Esophagus squamous epithelium (tissue), 5 donors: ENCODE results near the gene NPTXR. TPM values are rescaled to one million over a fixed set of nuclear protein-coding genes. Genes with fewer than 3 reads are reported as not detected.

Experiments
- DNase-seq: peaks from one replicate; lab custom pipeline; 2025; lab: John Stamatoyannopoulos, UW
- H3K27ac ChIP-seq, 4 donors: fragments of 200-600 bp; sonication (generic); one replicate each; pipeline ENCODE4 v1.5.1; 2016 to 2019; ENCODE audit warnings: mild to moderate bottlenecking in 1 of 4
- H3K27me3 ChIP-seq, 4 donors: fragments of 200-600 bp; sonication (generic); 1 replicate in 3 of 4; 2 replicates in 1 of 4; pipeline versions ENCODE4 v1.5.1 to v1.6.0; 2017 to 2021; ENCODE audit warnings: antibody characterized with exemption in 1 of 4
- H3K36me3 ChIP-seq, 3 donors: fragments of 200-600 bp; sonication (generic); one replicate each; pipeline ENCODE4 v1.5.1; 2016 to 2019
- H3K4me1 ChIP-seq, 3 donors: fragments of 200-600 bp; sonication (generic); one replicate each; pipeline ENCODE4 v1.5.1; 2017 to 2019
- H3K4me3 ChIP-seq, 4 donors: fragments of 200-600 bp; sonication (generic); 1 replicate in 3 of 4; 2 replicates in 1 of 4; pipeline ENCODE4 v1.5.1; 2016 to 2019; ENCODE audit warnings: mild to moderate bottlenecking in 2 of 4, moderate library complexity in 1 of 4
- H3K9me3 ChIP-seq, 3 donors: fragments of 200-600 bp; sonication (generic); one replicate each; pipeline ENCODE4 v1.5.1; 2016 to 2019
- CTCF ChIP-seq, 6 experiments: fragments of 450-650 bp in 4 of 6; fragments of 200-600 bp in 2 of 6; sonication (generic) in 2 of 6; IDR thresholded peaks; one replicate each; pipeline ENCODE4 v1.5.1; 2016 to 2019; ENCODE audit warnings: antibody characterized with exemption in 6 of 6, mild to moderate bottlenecking in 4 of 6, moderate library complexity in 4 of 6
- POLR2A ChIP-seq, 4 donors: fragments of 450-650 bp; IDR thresholded peaks; one replicate each; pipeline ENCODE4 v1.6.1; 2017; ENCODE audit warnings: antibody characterized with exemption in 4 of 4, mild to moderate bottlenecking in 4 of 4, moderate library complexity in 3 of 4
- WGBS, 2 donors: methylation state at CpG; one replicate each; pipeline ENCODE4 v1.1.5; 2018; 5-methylcytosine and 5-hydroxymethylcytosine counted together
- intact Hi-C: fragments of 100-400 bp; cut with DNase I; formaldehyde crosslinking; loops from one replicate; pipeline ENCODE4 v1.15.0; 2022
- total RNA-seq, 4 donors: library from RNA; depleted of rRNA; stranded (reverse); fragments of >200 nt; gene quantifications; one replicate each; pipeline ENCODE4 v1.1.0, GENCODE V29; 2016
- donor health status: DM: yes; HTN: yes; CAD: no.

Gene NPTXR
- total RNA-seq, 4 donors from 2014 or later: 0.26 to 2.3 (median 0.63) TPM

GRCh38 chr22:38867124-38867455 lies 23.3 kb upstream of the NPTXR start:
- Histone ChIP-seq H3K36me3 (peaks cover 0 to 35% (median 6%) of the 10 kb centered on the region in 3 donors), H3K4me1 (peaks cover 27 to 93% (median 57%) of the 10 kb centered on the region in 3 donors), H3K27me3 (no peaks in the 10 kb centered on the region), H3K4me3 (no peak overlapping the region), H3K27ac (no peak overlapping the region), H3K9me3 (no peaks in the 10 kb centered on the region)
- TF ChIP-seq CTCF (IDR thresholded peaks at IDR 0.05): no peak
- no peak for TF ChIP-seq POLR2A (IDR thresholded peaks at IDR 0.05)
- 85 to 89% methylated on average over 4 to 5 of the region's 13 CpGs for WGBS, 2 donors
- no peak for DNase-seq
- intact Hi-C loops: loop anchor here (10.0 kb wide), 2 partner anchors 138 to 258 kb away; no protein-coding TSS in a partner anchor

GRCh38 chr22:38866399-38867123 lies 22.7 kb upstream of the NPTXR start:
- peaks cover 0 to 35% (median 6%) of the 10 kb centered on the region in 3 donors for H3K36me3 ChIP-seq
- no peaks in the 10 kb centered on the region for H3K27me3 ChIP-seq
- WGBS, 2 donors: 17 to 79% methylated on average over 13 to 17 of the region's 75 CpGs
- intact Hi-C loops: loop anchor here (10.0 kb wide), 2 partner anchors 138 to 258 kb away; no protein-coding TSS in a partner anchor
- no peaks in the 10 kb centered on the region for H3K9me3 ChIP-seq
- H3K27ac ChIP-seq: peak overlapping the region in 1 of 4 donors; percentile 34
- H3K4me1 ChIP-seq: peaks cover 27 to 96% (median 61%) of the 10 kb centered on the region in 3 donors
- H3K4me3 ChIP-seq: no peak overlapping the region
- TF ChIP-seq POLR2A (IDR thresholded peaks at IDR 0.05) (no peak), CTCF (IDR thresholded peaks at IDR 0.05) (no peak)
- DNase-seq: no peak

GRCh38 chr22:38866024-38866398 lies 22.2 kb upstream of the NPTXR start:
- DNase-seq: no peak
- Histone ChIP-seq H3K27me3 (peaks cover 0 to 2% (median 0%) of the 10 kb centered on the region in 4 donors), H3K4me1 (peaks cover 22 to 96% (median 58%) of the 10 kb centered on the region in 3 donors), H3K9me3 (no peaks in the 10 kb centered on the region), H3K4me3 (no peak overlapping the region), H3K36me3 (peaks cover 0 to 35% (median 6%) of the 10 kb centered on the region in 3 donors), H3K27ac (peak overlapping the region in 2 of 4 donors; percentile 34 to 69)
- intact Hi-C loops: loop anchor here (10.0 kb wide), 2 partner anchors 139 to 259 kb away; no protein-coding TSS in a partner anchor
- no peak for TF ChIP-seq CTCF (IDR thresholded peaks at IDR 0.05)
- TF ChIP-seq POLR2A (IDR thresholded peaks at IDR 0.05): no peak
- WGBS, 2 donors: 80% methylated on average over 1 of the region's 15 CpGs; no CpG with 5 or more reads in 1 of the 2 donors

- Histone ChIP-seq H3K4me1 (peaks cover 18 to 90% (median 52%) of the 10 kb centered on the region in 3 donors), H3K4me3 (no peak overlapping the region), H3K36me3 (peaks cover 0 to 35% (median 6%) of the 10 kb centered on the region in 3 donors), H3K27ac (peak overlapping the region; percentile 48 to 78 (median 70)), H3K27me3 (peaks cover 0 to 5% (median 0%) of the 10 kb centered on the region in 4 donors), H3K9me3 (no peaks in the 10 kb centered on the region)
- DNase-seq: no peak
- intact Hi-C loops: loop anchor here (10.0 kb wide), 2 partner anchors 139 to 259 kb away; no protein-coding TSS in a partner anchor
- no peak for TF ChIP-seq CTCF (IDR thresholded peaks at IDR 0.05)
- TF ChIP-seq POLR2A (IDR thresholded peaks at IDR 0.05): no peak
- 85 to 100% methylated on average over 4 to 12 of the region's 20 CpGs for WGBS, 2 donors
These were observed 21.6 kb upstream of the NPTXR start for GRCh38 chr22:38865201-38866023.
